RWPE1 (cell line): ENCODE measurements around the gene CYTH3.

Source experiments
- CTCF ChIA-PET: fragments of 350-600 bp; sonication (Branson Sonifier 250); formaldehyde crosslinking; extraction: SDS; loops from one replicate; lab custom pipeline; 2021; lab: Yijun Ruan, JAX
- POLR2A ChIA-PET: fragments of 400-600 bp; formaldehyde crosslinking; extraction: SDS; loops from one replicate; lab custom pipeline; 2020; ENCODE audit warnings: antibody characterized with exemption; ENCODE audit not compliant: low non-redundant PET; lab: Yijun Ruan, JAX
- DNase-seq: peaks from one replicate; pipeline ENCODE4 v3.0.0; 2012; ENCODE audit warnings: low spot score
- H3K27ac ChIP-seq: fragments of 450-650 bp; 2 replicates; pipeline ENCODE4 v1.5.1; 2017
- TF ChIP-seq, protein P1 (sequence below): fragments of 450-650 bp; conservative IDR thresholded peaks from 2 replicates; pipeline ENCODE4 v1.5.1; 2017; ENCODE audit warnings: low read depth, mild to moderate bottlenecking

CYTH3 gene

DNA sequence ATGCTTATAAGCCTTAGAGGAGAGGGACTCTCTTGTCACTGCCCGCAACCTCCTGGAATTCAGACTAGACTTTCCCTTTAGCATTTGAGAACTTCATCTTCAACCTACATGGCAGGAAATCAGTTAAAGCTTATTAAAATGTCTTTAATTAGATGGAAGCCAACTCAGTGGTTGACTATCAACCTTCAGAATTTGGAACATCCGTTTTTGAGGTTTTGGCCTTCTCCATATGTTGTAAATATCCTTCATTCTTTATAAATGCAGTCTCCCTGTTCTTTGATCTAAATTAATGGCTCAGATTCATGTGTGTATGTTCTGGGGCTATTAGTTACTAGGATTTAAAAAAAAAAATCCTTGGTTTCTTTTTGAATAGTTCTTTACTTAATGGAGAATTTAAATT lies 156.2 kb downstream of the CYTH3 start:
- POLR2A ChIA-PET = no interaction called here

More for the DNA sequence above, 156.2 kb downstream of the CYTH3 start:
- TF ChIP-seq, protein P1, sequence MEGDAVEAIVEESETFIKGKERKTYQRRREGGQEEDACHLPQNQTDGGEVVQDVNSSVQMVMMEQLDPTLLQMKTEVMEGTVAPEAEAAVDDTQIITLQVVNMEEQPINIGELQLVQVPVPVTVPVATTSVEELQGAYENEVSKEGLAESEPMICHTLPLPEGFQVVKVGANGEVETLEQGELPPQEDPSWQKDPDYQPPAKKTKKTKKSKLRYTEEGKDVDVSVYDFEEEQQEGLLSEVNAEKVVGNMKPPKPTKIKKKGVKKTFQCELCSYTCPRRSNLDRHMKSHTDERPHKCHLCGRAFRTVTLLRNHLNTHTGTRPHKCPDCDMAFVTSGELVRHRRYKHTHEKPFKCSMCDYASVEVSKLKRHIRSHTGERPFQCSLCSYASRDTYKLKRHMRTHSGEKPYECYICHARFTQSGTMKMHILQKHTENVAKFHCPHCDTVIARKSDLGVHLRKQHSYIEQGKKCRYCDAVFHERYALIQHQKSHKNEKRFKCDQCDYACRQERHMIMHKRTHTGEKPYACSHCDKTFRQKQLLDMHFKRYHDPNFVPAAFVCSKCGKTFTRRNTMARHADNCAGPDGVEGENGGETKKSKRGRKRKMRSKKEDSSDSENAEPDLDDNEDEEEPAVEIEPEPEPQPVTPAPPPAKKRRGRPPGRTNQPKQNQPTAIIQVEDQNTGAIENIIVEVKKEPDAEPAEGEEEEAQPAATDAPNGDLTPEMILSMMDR = no peak
- CTCF ChIA-PET = interaction anchor here (0.6 kb wide), 1 partner anchor 260 kb away, joined by 3 read pairs; no protein-coding TSS in a partner anchor
- no peak for DNase-seq
- no peak overlapping the region for H3K27ac ChIP-seq
